Kidney epithelial cell (primary cell): ENCODE results near the gene CD52. TPM values are rescaled to one million over a fixed set of nuclear protein-coding genes. Genes with fewer than 3 reads are reported as not detected.
"Not testable (repeated sequence)": the region's sequence is repeated elsewhere in the genome, so short reads cannot be mapped to it uniquely, and the experiment has no call there.

Experiments used
- DNase-seq: peaks from one replicate; pipeline ENCODE4 v3.0.0-alpha.2; 2010; ENCODE audit warnings: low read depth
- H3K27me3 ChIP-seq: 2 replicates; pipeline ENCODE4 v1.6.0; 2011; ENCODE audit warnings: low read length; ENCODE audit not compliant: control insufficient read depth, insufficient read depth
- H3K36me3 ChIP-seq: 2 replicates; pipeline ENCODE4 v1.5.1; 2011; ENCODE audit warnings: low read length; ENCODE audit not compliant: control insufficient read depth, insufficient read depth
- H3K4me3 ChIP-seq: 2 replicates; pipeline ENCODE4 v1.5.1; 2011; ENCODE audit warnings: low read depth, mild to moderate bottlenecking, control low read depth, low read length
- CTCF ChIP-seq: IDR thresholded peaks from 2 replicates; pipeline ENCODE4 v1.5.1; 2011; ENCODE audit warnings: mild to moderate bottlenecking, moderate library complexity, low read length, control low read depth, inconsistent platforms; ENCODE audit not compliant: insufficient read depth, poor library complexity, severe bottlenecking
- total RNA-seq: library from RNA; depleted of rRNA; stranded (reverse); fragments of >200 nt; gene quantifications from 2 replicates; pipeline ENCODE4 v1.2.3, GENCODE V29; 2015

The CD52 gene
- total RNA-seq, 1 donor from 2014 or later, result not detected

DNA sequence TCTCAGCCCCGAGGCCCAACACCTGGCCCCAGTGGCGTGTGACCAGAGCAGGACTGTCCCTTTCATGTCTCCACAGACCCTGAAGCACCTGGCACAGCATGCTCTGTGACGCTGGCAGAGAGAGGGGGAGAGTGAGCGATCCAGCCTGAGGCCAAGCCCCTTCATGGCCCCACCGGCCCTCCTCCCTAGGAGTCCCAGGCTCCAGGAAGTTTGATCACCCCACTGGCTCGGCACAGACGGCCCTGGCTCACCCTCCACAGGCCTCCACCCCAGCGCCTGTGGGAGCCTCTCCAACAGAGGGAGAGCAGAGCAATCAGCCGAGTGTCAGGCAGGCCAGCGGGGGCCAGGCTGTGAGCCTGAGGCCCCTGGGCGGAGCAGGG, 26.9 kb upstream of the CD52 start:
- TF ChIP-seq CTCF, result no peak
- Histone ChIP-seq H3K27me3 (no peaks in the 10 kb centered on the region), H3K4me3 (no peak overlapping the region), H3K36me3 (no peaks in the 10 kb centered on the region)
- no peak for DNase-seq

DNA sequence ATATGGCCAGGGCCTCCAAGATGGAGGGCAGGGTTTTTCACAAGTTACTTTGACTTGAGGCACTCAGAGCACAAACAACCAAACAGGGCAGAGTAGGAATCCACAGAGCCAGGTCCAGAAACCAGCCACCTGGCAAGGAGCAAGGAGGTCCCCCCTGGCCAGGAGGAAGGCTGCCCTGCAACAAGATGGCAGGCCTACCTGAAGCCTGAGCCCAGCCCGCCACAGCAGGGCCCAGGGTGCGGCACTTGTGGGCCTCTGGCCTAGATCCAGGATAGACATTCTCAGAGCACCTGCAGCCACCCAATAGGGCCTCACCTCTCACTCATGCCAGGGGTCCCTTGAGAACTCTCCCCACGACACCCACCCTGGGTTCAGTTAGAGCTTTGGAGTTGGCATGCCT, 26.3 kb upstream of the CD52 start:
- Histone ChIP-seq H3K4me3 (no peak overlapping the region), H3K27me3 (no peaks in the 10 kb centered on the region), H3K36me3 (no peaks in the 10 kb centered on the region)
- TF ChIP-seq CTCF, result no peak
- no peak for DNase-seq

DNA sequence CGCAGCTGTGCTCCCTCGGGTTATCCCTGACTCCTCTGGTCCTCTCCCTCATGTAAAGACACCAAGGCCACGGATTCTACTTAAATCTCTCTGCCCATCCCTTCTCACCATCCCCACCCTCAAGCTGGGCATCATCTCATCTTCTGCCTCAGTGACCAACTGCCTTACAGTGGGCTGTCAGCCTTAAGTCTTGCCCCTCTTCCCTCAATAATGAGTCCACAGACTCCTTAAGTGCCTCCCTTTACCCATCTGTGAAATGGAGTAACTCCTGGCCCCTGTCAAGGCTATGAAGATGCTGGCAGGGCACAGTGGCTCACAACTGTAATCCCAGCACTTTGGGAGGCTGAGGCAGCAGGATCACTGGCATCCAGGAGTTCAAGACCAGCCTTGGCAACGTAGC, 25.8 kb upstream of the CD52 start:
- no peaks in the 10 kb centered on the region for H3K36me3 ChIP-seq
- DNase-seq, result no peak
- TF ChIP-seq CTCF, result no peak
- no peak overlapping the region for H3K4me3 ChIP-seq
- H3K27me3 ChIP-seq, result no peaks in the 10 kb centered on the region

- not testable (repeated sequence) for DNase-seq
Observed at GRCh38 chr1:26292735-26293134, 25.0 kb upstream of the CD52 start.

GRCh38 chr1:26293911-26294463, 23.8 kb upstream of the CD52 start:
- no peak for TF ChIP-seq CTCF
- no peak for DNase-seq
- Histone ChIP-seq H3K27me3 (no peaks in the 10 kb centered on the region), H3K36me3 (no peaks in the 10 kb centered on the region), H3K4me3 (no peak overlapping the region)

More at GRCh38 chr1:26292735-26293134, 25.0 kb upstream of the CD52 start:
- H3K36me3 ChIP-seq, H3K4me3 ChIP-seq, H3K27me3 ChIP-seq: not testable (repeated sequence)

- no peak for TF ChIP-seq CTCF
- no peaks in the 10 kb centered on the region for H3K27me3 ChIP-seq
- no peaks in the 10 kb centered on the region for H3K36me3 ChIP-seq
- DNase-seq, result no peak
- H3K4me3 ChIP-seq, result no peak overlapping the region
Observed at GRCh38 chr1:26295194-26296138, 22.3 kb upstream of the CD52 start.
